Stomach (tissue), 9 donors: ENCODE measurements around the gene P2RX3. TPM values are rescaled to one million over a fixed set of nuclear protein-coding genes. Genes with fewer than 3 reads are reported as not detected.

Experiments used
- DNase-seq, 2 donors: peaks; one replicate each; pipeline versions ENCODE4 v3.0.0 to v3.0.0-alpha.2; 2013 to 2019
- H3K27ac ChIP-seq, 5 donors: fragments of 200-600 bp in 4 of 5; sonication (generic) in 4 of 5; one replicate each; pipeline ENCODE4 v1.5.1; 2013 to 2019; ENCODE audit warnings: mild to moderate bottlenecking in 1 of 5, moderate library complexity in 1 of 5
- H3K27me3 ChIP-seq, 3 donors: fragments of 200-600 bp; sonication (generic); one replicate each; pipeline ENCODE4 v1.5.1; 2017 to 2019; ENCODE audit warnings: mixed run types in 1 of 3
- H3K36me3 ChIP-seq, 4 donors: fragments of 200-600 bp; sonication (generic); 1 replicate in 3 of 4; 2 replicates in 1 of 4; pipeline ENCODE4 v1.5.1; 2016 to 2019
- H3K4me1 ChIP-seq, 4 donors: fragments of 200-600 bp; sonication (generic); one replicate each; pipeline ENCODE4 v1.5.1; 2016 to 2019
- H3K4me3 ChIP-seq, 4 donors: fragments of 200-600 bp; sonication (generic) in 3 of 4; one replicate each; pipeline ENCODE4 v1.5.1; 2016 to 2019; ENCODE audit warnings: mild to moderate bottlenecking in 1 of 4
- H3K9me3 ChIP-seq, 4 donors: fragments of 200-600 bp; sonication (generic); one replicate each; pipeline ENCODE4 v1.5.1; 2016 to 2019
- EP300 ChIP-seq: sonication (generic); formaldehyde crosslinking; IDR thresholded peaks from one replicate; pipeline ENCODE4 v1.6.1; 2017; ENCODE audit warnings: antibody characterized with exemption
- POLR2A ChIP-seq, 4 donors: fragments of 450-650 bp; IDR thresholded peaks; one replicate each; pipeline ENCODE4 v1.6.1; 2016; ENCODE audit warnings: antibody characterized with exemption in 4 of 4, control low read depth in 2 of 4, mild to moderate bottlenecking in 1 of 4, moderate library complexity in 1 of 4
- POLR2AphosphoS5 ChIP-seq, 3 donors: sonication (generic); formaldehyde crosslinking; IDR thresholded peaks; one replicate each; pipeline ENCODE4 v1.6.1; 2016; ENCODE audit warnings: antibody characterized with exemption in 3 of 3
- WGBS, 5 donors: extraction: QIAGEN DNeasy Blood & Tissue Kit in 3 of 5; methylation state at CpG; one replicate each; pipeline versions ENCODE4 v1.1.5 to v1.1.7; 2013 to 2018; 5-methylcytosine and 5-hydroxymethylcytosine counted together
- intact Hi-C: fragments of 100-400 bp; cut with DNase I; formaldehyde crosslinking; loops from one replicate; pipeline ENCODE4 v1.15.1; 2023; ENCODE audit warnings: low total_unique reads
- polyA plus RNA-seq, 3 donors: library from polyadenylated mRNA; stranded (reverse); fragments of 200-250 nt; gene quantifications; one replicate each; pipeline ENCODE4 v1.2.3, GENCODE V29; 2013
- total RNA-seq, 5 donors: library from RNA; depleted of rRNA; stranded (reverse); fragments of >200 nt; gene quantifications; one replicate each; pipeline versions ENCODE4 v1.1.0 to v1.2.3, GENCODE V29; 2014 to 2016
- TF ChIP-seq, protein P1 (sequence below), 7 experiments: fragments of 450-650 bp in 4 of 7; fragments of 200-600 bp in 3 of 7; sonication (generic) in 3 of 7; IDR thresholded peaks; one replicate each; pipeline ENCODE4 v1.5.1; 2016 to 2019; ENCODE audit warnings: antibody characterized with exemption in 7 of 7, control low read depth in 2 of 7, mild to moderate bottlenecking in 1 of 7
- donor health status: healthy with polysubstance abuse.
- donor health status: Bipolar disorder and iron deficiency.
- donor health status: healthy.

The P2RX3 gene
- total and polyA plus RNA-seq, 8 donors, result 0.18 to 1.7 TPM; not detected in 6

DNA sequence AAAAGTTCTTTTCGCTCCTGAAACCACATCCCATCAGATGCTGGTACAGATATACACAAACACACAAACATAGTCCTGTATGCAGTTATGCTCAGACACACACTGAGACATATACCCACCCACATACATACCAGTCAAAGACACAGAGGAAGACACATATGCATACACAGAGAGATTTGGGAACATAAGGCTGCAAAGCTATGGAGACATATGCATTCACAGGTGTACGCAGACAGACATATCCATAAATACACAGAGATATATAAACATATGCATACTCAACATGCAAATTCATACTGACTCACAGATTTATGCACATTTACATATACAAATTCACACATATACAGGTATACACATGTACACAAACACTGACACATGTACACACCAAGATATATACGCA, 36.8 kb downstream of the P2RX3 start:
- Histone ChIP-seq H3K27ac (no peak overlapping the region), H3K9me3 (no peaks in the 10 kb centered on the region), H3K4me3 (no peak overlapping the region), H3K27me3 (peaks cover 0 to 14% (median 0%) of the 10 kb centered on the region in 3 donors), H3K36me3 (no peaks in the 10 kb centered on the region), H3K4me1 (no peaks in the 10 kb centered on the region)
- WGBS, 5 donors, result 91 to 97% (median 92%) methylated on average over 3 of the region's 3 CpGs
- no peak for TF ChIP-seq EP300
- TF ChIP-seq POLR2AphosphoS5 (IDR thresholded peaks at IDR 0.05), result no peak
- TF ChIP-seq POLR2A (IDR thresholded peaks at IDR 0.05), result no peak
- TF ChIP-seq, protein P1, sequence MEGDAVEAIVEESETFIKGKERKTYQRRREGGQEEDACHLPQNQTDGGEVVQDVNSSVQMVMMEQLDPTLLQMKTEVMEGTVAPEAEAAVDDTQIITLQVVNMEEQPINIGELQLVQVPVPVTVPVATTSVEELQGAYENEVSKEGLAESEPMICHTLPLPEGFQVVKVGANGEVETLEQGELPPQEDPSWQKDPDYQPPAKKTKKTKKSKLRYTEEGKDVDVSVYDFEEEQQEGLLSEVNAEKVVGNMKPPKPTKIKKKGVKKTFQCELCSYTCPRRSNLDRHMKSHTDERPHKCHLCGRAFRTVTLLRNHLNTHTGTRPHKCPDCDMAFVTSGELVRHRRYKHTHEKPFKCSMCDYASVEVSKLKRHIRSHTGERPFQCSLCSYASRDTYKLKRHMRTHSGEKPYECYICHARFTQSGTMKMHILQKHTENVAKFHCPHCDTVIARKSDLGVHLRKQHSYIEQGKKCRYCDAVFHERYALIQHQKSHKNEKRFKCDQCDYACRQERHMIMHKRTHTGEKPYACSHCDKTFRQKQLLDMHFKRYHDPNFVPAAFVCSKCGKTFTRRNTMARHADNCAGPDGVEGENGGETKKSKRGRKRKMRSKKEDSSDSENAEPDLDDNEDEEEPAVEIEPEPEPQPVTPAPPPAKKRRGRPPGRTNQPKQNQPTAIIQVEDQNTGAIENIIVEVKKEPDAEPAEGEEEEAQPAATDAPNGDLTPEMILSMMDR (IDR thresholded peaks at IDR 0.05), result no peak
- DNase-seq, result no peak
- intact Hi-C loops, result no loop called here

DNA sequence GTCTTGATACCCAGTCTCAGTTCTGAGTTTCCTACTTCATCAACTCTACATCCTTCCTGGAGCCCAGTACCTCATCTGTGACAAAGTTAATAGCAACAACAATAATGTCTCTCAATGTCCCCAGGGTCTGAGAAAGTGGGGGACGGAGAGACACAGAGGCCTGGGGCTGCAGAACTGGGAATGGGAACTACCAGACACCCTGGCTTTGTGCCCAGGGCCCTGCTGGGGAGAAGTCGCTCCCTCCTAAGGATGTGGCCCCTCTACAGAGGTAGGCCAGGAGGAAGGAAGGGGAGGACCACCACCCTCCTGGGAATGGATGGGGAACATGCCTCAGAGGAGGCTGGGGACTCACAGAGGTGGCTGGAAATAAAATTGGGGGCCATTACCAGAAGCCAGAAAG, 37.3 kb downstream of the P2RX3 start:
- 64 to 84% (median 72%) methylated on average over 2 of the region's 2 CpGs for WGBS, 5 donors
- H3K36me3 ChIP-seq, result no peaks in the 10 kb centered on the region
- intact Hi-C loops, result no loop called here
- no peaks in the 10 kb centered on the region for H3K4me1 ChIP-seq
- DNase-seq, result no peak
- no peak overlapping the region for H3K27ac ChIP-seq
- peaks cover 0 to 14% (median 0%) of the 10 kb centered on the region in 3 donors for H3K27me3 ChIP-seq
- TF ChIP-seq EP300, result no peak
- no peak overlapping the region for H3K4me3 ChIP-seq
- H3K9me3 ChIP-seq, result no peaks in the 10 kb centered on the region

GRCh38 chr11:57376095-57377090, 38.2 kb downstream of the P2RX3 start:
- no peak for TF ChIP-seq POLR2AphosphoS5 (IDR thresholded peaks at IDR 0.05)
- TF ChIP-seq EP300, result no peak
- TF ChIP-seq POLR2A (IDR thresholded peaks at IDR 0.05), result no peak
- TF ChIP-seq, protein P1 (IDR thresholded peaks at IDR 0.05), result no peak
- Histone ChIP-seq H3K9me3 (no peaks in the 10 kb centered on the region), H3K27me3 (peaks cover 0 to 14% (median 0%) of the 10 kb centered on the region in 3 donors), H3K4me1 (no peaks in the 10 kb centered on the region), H3K27ac (no peak overlapping the region), H3K36me3 (no peaks in the 10 kb centered on the region), H3K4me3 (no peak overlapping the region)
- 64 to 74% (median 73%) methylated on average over 23 to 26 of the region's 26 CpGs for WGBS, 5 donors
- DNase-seq, result no peak
- intact Hi-C loops, result no loop called here

- no peaks in the 10 kb centered on the region for H3K9me3 ChIP-seq
- H3K36me3 ChIP-seq, result no peaks in the 10 kb centered on the region
- 59 to 75% (median 63%) methylated on average over 5 of the region's 5 CpGs for WGBS, 5 donors
- no peaks in the 10 kb centered on the region for H3K4me1 ChIP-seq
- TF ChIP-seq POLR2AphosphoS5 (IDR thresholded peaks at IDR 0.05) (no peak), POLR2A (IDR thresholded peaks at IDR 0.05) (no peak), EP300 (no peak)
- TF ChIP-seq, protein P1 (IDR thresholded peaks at IDR 0.05), result no peak
- H3K27ac ChIP-seq, result no peak overlapping the region
- intact Hi-C loops, result no loop called here
- H3K27me3 ChIP-seq, result peaks cover 0 to 14% (median 0%) of the 10 kb centered on the region in 3 donors
- H3K4me3 ChIP-seq, result no peak overlapping the region
- DNase-seq, result no peak
Observed at GRCh38 chr11:57377107-57377506, 39.0 kb downstream of the P2RX3 start.

DNA sequence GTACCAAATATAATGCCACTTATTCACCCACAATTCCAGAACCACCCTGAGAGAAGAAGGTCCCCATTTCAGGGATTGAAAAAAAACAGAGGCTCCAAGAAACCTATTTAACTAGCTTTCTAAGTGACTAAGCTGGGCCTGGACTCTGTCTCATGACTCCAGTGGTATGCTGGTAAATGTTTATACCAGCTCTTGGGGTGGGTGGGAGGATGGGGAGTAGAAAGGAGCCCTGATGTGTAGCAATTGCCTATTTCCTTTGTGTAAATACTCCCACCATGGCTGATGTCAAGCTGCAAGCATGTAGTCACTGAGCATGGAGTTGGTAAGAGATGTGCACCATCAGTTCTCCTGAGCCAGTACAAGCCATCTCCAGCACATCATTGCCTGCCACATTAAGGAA, 40.0 kb downstream of the P2RX3 start:
- Histone ChIP-seq H3K4me1 (no peaks in the 10 kb centered on the region), H3K27ac (no peak overlapping the region), H3K4me3 (no peak overlapping the region), H3K9me3 (no peaks in the 10 kb centered on the region), H3K36me3 (no peaks in the 10 kb centered on the region), H3K27me3 (peaks cover 0 to 14% (median 0%) of the 10 kb centered on the region in 3 donors)
- DNase-seq, result no peak
- no peak for TF ChIP-seq EP300
- TF ChIP-seq, protein P1 (IDR thresholded peaks at IDR 0.05), result no peak
- no peak for TF ChIP-seq POLR2A (IDR thresholded peaks at IDR 0.05)
- no peak for TF ChIP-seq POLR2AphosphoS5 (IDR thresholded peaks at IDR 0.05)
- intact Hi-C loops, result no loop called here
